ENCODE measurements around the gene GULP1. TPM values are rescaled to one million over a fixed set of nuclear protein-coding genes. Genes with fewer than 3 reads are reported as not detected.

Gene GULP1
- total RNA-seq, 1 donor from 2014 or later = 27.6 TPM

DNA sequence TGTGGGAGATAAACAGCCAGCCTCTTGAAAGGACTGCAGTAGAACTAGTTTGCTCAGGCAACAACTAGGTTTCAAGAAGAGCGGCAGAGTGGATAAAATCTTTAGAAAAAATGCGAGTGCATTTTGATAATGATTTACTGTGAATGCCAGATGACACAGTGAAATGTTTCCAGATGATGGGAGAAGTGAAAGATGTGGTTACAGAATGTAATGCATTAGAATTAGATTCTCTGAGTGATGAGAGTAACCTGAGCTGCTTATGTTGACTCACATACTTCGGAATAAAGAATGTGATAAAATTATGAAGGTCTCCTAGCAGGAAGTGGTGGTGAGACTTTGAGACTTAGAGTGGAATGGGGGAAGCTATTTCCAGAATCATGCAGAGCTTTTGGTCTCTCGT, 184.3 kb downstream of the GULP1 start:
- H3K36me3 ChIP-seq = no peaks in the 10 kb centered on the region
- H3K4me1 ChIP-seq = no peaks in the 10 kb centered on the region
- no peak for ATAC-seq
- no peaks in the 10 kb centered on the region for H3K27me3 ChIP-seq (ENCODE audit: low read depth)
- TF ChIP-seq, protein P1, sequence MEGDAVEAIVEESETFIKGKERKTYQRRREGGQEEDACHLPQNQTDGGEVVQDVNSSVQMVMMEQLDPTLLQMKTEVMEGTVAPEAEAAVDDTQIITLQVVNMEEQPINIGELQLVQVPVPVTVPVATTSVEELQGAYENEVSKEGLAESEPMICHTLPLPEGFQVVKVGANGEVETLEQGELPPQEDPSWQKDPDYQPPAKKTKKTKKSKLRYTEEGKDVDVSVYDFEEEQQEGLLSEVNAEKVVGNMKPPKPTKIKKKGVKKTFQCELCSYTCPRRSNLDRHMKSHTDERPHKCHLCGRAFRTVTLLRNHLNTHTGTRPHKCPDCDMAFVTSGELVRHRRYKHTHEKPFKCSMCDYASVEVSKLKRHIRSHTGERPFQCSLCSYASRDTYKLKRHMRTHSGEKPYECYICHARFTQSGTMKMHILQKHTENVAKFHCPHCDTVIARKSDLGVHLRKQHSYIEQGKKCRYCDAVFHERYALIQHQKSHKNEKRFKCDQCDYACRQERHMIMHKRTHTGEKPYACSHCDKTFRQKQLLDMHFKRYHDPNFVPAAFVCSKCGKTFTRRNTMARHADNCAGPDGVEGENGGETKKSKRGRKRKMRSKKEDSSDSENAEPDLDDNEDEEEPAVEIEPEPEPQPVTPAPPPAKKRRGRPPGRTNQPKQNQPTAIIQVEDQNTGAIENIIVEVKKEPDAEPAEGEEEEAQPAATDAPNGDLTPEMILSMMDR (IDR thresholded peaks at IDR 0.05) = no peak
- no peak overlapping the region for H3K4me3 ChIP-seq
- intact Hi-C loops (cut with DNase I) = no loop called here
- DNase-seq = no peak
- H3K9me3 ChIP-seq = peaks cover 3% of the 10 kb centered on the region
- H3K27ac ChIP-seq = no peak overlapping the region

DNA sequence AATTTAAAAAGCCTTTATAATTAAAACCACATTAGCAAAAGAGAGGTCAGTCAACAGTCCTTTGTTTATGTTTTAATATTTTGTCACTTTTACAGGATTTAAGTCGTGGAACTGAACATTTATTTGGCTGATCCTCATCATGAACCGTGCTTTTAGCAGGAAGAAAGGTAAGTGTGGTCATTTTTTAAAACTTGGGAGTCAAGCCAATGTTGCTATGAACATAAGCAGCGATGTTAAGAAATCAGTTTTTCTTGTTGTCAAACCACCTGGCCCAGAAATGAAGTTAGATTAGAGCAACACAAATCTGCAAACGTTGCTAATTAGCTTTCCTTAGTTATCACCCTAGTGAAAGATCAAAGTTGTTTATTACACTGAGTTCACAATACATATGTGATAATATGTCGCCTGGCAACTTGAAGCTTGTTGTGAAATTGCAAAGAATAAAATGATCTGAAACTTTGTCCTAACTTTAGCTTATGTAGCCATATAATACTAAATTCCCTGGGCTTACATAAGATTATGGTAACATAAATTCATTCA, 186.0 kb downstream of the GULP1 start:
- Histone ChIP-seq H3K9me3 (no peaks in the 10 kb centered on the region), H3K36me3 (no peaks in the 10 kb centered on the region), H3K27ac (no peak overlapping the region), H3K27me3 (ENCODE audit: low read depth) (no peaks in the 10 kb centered on the region), H3K4me3 (no peak overlapping the region), H3K4me1 (no peaks in the 10 kb centered on the region)
- ATAC-seq (no peak), DNase-seq (no peak)
- TF ChIP-seq, protein P1 (IDR thresholded peaks at IDR 0.05) = no peak
- intact Hi-C loops (cut with DNase I) = no loop called here

DNA sequence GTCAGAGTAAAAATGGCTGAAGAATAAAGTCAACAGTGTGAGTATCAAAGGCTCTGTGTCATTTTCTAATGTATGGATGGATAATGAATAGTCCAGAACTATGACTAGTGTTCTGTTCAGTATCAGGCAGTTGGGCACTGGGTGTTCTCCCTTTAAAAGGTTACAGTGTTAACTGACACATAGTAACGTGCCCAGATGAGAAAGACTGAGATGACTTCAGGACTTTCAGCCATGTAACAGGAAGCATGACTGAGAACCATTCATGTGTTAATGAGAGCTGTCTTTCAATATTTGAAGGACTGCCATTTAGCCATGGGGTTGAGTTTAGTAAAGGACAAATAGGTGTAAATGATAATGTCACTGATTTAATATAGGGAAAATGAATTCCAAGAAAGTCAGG, 187.1 kb downstream of the GULP1 start:
- Histone ChIP-seq H3K4me3 (no peak overlapping the region), H3K27ac (no peak overlapping the region), H3K9me3 (no peaks in the 10 kb centered on the region), H3K4me1 (no peaks in the 10 kb centered on the region), H3K36me3 (no peaks in the 10 kb centered on the region), H3K27me3 (ENCODE audit: low read depth) (no peaks in the 10 kb centered on the region)
- TF ChIP-seq, protein P1 (IDR thresholded peaks at IDR 0.05) = no peak
- intact Hi-C loops (cut with DNase I) = no loop called here
- ATAC-seq (no peak), DNase-seq (no peak)

DNA sequence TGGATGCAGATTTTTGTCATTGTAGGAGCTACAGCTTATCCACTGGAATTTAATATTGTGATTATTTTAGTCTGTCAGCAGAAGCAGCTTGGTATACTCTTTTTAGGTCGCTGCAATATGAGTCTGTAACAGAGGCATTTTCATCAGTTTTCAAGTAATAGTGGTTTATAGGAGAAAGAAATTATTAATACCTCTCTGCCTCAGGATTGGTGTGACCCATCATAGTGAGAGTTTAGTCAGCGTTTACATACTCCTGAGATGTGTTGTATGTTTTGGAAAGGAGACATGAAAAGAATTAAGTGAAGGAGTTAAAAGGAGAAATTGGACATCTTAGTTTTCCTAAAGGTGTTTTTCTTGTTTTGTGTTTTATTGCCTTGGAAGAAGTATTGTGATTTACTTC, 189.8 kb downstream of the GULP1 start:
- ATAC-seq = no peak
- Histone ChIP-seq H3K4me3 (no peak overlapping the region), H3K36me3 (no peaks in the 10 kb centered on the region), H3K4me1 (no peaks in the 10 kb centered on the region), H3K27me3 (ENCODE audit: low read depth) (no peaks in the 10 kb centered on the region), H3K27ac (no peak overlapping the region), H3K9me3 (no peaks in the 10 kb centered on the region)
- no peak for DNase-seq
- TF ChIP-seq, protein P1 (IDR thresholded peaks at IDR 0.05) = no peak
- intact Hi-C loops (cut with DNase I) = no loop called here

DNA sequence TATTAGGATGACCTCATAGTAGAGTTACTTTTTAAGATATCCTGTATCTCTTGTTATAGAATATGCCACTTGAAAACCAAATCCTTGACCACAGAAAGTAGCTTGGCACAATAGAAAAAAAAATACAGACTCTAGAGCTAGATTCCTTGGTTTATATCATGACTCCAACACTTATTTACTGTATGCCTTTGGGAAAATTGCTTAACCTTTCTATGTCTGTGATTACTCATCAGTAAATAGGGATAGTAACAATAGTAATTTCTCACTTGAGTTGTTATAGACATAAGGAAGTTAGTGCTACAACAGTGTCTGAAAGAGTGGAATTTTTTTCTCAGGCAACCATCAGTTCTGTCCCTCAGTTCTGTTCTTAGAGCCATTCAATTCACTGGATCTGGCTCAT, 193.8 kb downstream of the GULP1 start:
- Histone ChIP-seq H3K9me3 (no peaks in the 10 kb centered on the region), H3K36me3 (no peaks in the 10 kb centered on the region), H3K27me3 (ENCODE audit: low read depth) (no peaks in the 10 kb centered on the region), H3K27ac (no peak overlapping the region), H3K4me1 (no peaks in the 10 kb centered on the region), H3K4me3 (no peak overlapping the region)
- no peak for ATAC-seq
- no peak for DNase-seq
- intact Hi-C loops (cut with DNase I) = no loop called here
- TF ChIP-seq, protein P1 (IDR thresholded peaks at IDR 0.05) = no peak

DNA sequence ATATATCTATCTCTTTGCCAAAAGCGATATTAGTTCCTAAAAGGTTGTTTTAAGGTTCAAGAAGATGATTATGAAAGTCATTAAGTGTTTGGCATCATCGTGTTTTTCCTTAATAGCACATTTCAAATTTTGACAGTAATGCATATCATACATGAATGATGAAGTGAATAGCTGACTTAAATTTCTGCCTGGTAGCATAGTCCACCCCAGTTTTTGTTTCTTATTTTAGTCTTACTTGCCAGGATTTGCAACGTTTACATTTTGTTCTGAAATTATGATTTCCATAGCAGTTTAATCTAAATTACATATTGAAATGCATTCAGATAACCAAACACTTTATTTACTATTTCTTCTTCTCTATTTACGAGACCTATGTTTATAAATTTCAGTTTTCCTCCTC, 201.1 kb downstream of the GULP1 start:
- DNase-seq (no peak), ATAC-seq (no peak)
- no peaks in the 10 kb centered on the region for H3K4me1 ChIP-seq
- H3K4me3 ChIP-seq = no peak overlapping the region
- no peaks in the 10 kb centered on the region for H3K36me3 ChIP-seq
- no peaks in the 10 kb centered on the region for H3K9me3 ChIP-seq
- intact Hi-C loops (cut with DNase I) = no loop called here
- H3K27me3 ChIP-seq (ENCODE audit: low read depth) = no peaks in the 10 kb centered on the region
- TF ChIP-seq, protein P1 (IDR thresholded peaks at IDR 0.05) = no peak
- H3K27ac ChIP-seq = no peak overlapping the region

All from lower lobe of right lung (tissue), 2 donors.